OCI-LY1 (cell line): ENCODE measurements around the gene PDE2A.

ENCODE experiments used
- EZH2 ChIP-seq: fragments of 200-600 bp; sonication (generic), shearing (Covaris generic); IDR thresholded peaks from 2 replicates; pipeline ENCODE4 v1.8.0; 2017; ENCODE audit warnings: borderline replicate concordance, mixed run types, mild to moderate bottlenecking, antibody characterized with exemption, low read length, moderate library complexity, mixed read lengths
- TF ChIP-seq, protein P1 (sequence below): fragments of 200-600 bp; sonication (generic), shearing (Covaris generic); IDR thresholded peaks from 2 replicates; pipeline ENCODE4 v1.5.1; 2017; ENCODE audit warnings: mild to moderate bottlenecking, antibody characterized with exemption, low read length, moderate library complexity, mixed read lengths

DNA sequence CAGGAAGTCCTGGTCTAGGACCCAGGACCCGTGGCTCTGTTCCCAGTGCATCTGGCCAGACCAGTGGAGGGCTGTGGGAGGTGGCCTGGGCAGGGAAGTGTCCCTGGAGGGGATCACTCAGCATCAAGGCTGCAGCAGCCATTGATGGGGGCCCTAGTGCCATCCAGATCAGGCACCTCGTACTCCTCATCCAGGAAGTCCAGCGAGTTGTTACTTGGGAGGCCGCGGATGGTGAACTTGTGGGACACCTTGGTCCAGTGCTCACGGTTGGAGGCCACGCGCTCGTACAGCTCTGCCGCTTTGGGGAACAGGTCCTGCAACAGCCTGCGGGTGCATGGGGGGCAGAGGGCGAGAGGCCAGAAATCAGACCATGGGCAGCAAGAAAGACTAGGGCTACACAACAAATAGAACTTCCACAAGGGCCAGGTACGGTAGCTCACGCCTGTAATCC is 96.9 kb downstream of the PDE2A start:
- TF ChIP-seq, protein P1, sequence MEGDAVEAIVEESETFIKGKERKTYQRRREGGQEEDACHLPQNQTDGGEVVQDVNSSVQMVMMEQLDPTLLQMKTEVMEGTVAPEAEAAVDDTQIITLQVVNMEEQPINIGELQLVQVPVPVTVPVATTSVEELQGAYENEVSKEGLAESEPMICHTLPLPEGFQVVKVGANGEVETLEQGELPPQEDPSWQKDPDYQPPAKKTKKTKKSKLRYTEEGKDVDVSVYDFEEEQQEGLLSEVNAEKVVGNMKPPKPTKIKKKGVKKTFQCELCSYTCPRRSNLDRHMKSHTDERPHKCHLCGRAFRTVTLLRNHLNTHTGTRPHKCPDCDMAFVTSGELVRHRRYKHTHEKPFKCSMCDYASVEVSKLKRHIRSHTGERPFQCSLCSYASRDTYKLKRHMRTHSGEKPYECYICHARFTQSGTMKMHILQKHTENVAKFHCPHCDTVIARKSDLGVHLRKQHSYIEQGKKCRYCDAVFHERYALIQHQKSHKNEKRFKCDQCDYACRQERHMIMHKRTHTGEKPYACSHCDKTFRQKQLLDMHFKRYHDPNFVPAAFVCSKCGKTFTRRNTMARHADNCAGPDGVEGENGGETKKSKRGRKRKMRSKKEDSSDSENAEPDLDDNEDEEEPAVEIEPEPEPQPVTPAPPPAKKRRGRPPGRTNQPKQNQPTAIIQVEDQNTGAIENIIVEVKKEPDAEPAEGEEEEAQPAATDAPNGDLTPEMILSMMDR, result no peak
- no peak for TF ChIP-seq EZH2
